Liver (tissue), 9 donors: ENCODE measurements around the gene GGA1. TPM values are rescaled to one million over a fixed set of nuclear protein-coding genes. Genes with fewer than 3 reads are reported as not detected.

Experiments used
- DNase-seq: peaks from one replicate; pipeline ENCODE4 v3.0.0-alpha.2; 2017; ENCODE audit warnings: low spot score
- H3K27ac ChIP-seq, 2 donors: one replicate each; pipeline ENCODE4 v1.7.0; 2013; ENCODE audit warnings: inconsistent platforms in 2 of 2, low read length in 2 of 2, control low read depth in 1 of 2, low read depth in 1 of 2, mild to moderate bottlenecking in 1 of 2
- H3K27me3 ChIP-seq, 4 donors: one replicate each; pipeline versions ENCODE4 v1.6.1 to v1.7.0; 2013; ENCODE audit warnings: low read length in 3 of 4, inconsistent platforms in 1 of 4, mild to moderate bottlenecking in 1 of 4, moderate library complexity in 1 of 4; ENCODE audit not compliant: control insufficient read depth in 4 of 4, insufficient read depth in 4 of 4
- H3K36me3 ChIP-seq, 4 donors: one replicate each; pipeline versions ENCODE4 v1.6.1 to v1.7.0; 2013; ENCODE audit warnings: low read length in 3 of 4, mild to moderate bottlenecking in 3 of 4, low read depth in 1 of 4, moderate library complexity in 1 of 4; ENCODE audit not compliant: control insufficient read depth in 4 of 4, insufficient read depth in 3 of 4
- H3K4me1 ChIP-seq, 4 donors: one replicate each; pipeline versions ENCODE4 v1.6.1 to v1.7.0; 2013; ENCODE audit warnings: low read length in 3 of 4, mild to moderate bottlenecking in 3 of 4, moderate library complexity in 1 of 4; ENCODE audit not compliant: control insufficient read depth in 4 of 4, insufficient read depth in 4 of 4
- H3K4me3 ChIP-seq, 3 donors: one replicate each; pipeline versions ENCODE4 v1.6.1 to v1.7.0; 2013; ENCODE audit warnings: low read length in 3 of 3, control low read depth in 1 of 3, low read depth in 1 of 3, mild to moderate bottlenecking in 1 of 3
- H3K9ac ChIP-seq, 2 donors: one replicate each; pipeline ENCODE4 v1.7.0; 2013; ENCODE audit warnings: low read length in 2 of 2, mild to moderate bottlenecking in 2 of 2, moderate library complexity in 2 of 2, control low read depth in 1 of 2, low read depth in 1 of 2
- H3K9me3 ChIP-seq, 4 donors: one replicate each; pipeline versions ENCODE4 v1.6.1 to v1.7.0; 2013; ENCODE audit warnings: low read length in 3 of 4; ENCODE audit not compliant: control insufficient read depth in 4 of 4
- ATF3 ChIP-seq: IDR thresholded peaks from 2 replicates; pipeline ENCODE4 v1.6.1; 2016; ENCODE audit warnings: antibody characterized with exemption
- CTCF ChIP-seq: fragments of 150-350 bp; IDR thresholded peaks from 2 replicates; pipeline ENCODE4 v1.5.1; 2017; ENCODE audit warnings: improper control_type of control experiment, low read depth, low read length; ENCODE audit not compliant: missing input control
- EGR1 ChIP-seq, 2 donors: IDR thresholded peaks; 2 replicates each; pipeline ENCODE4 v1.6.1; 2016 to 2018; ENCODE audit warnings: antibody characterized with exemption in 2 of 2, low read depth in 2 of 2
- FOXA1 ChIP-seq: IDR thresholded peaks from 2 replicates; pipeline ENCODE4 v1.6.1; 2016; ENCODE audit warnings: antibody characterized with exemption
- FOXA2 ChIP-seq: IDR thresholded peaks from 2 replicates; pipeline ENCODE4 v1.6.1; 2016; ENCODE audit warnings: antibody characterized with exemption
- GABPA ChIP-seq, 2 donors: IDR thresholded peaks in 1 of 2; conservative IDR thresholded peaks in 1 of 2; 2 replicates each; pipeline ENCODE4 v1.6.1; 2016; ENCODE audit warnings: antibody characterized with exemption in 2 of 2, mild to moderate bottlenecking in 1 of 2, moderate library complexity in 1 of 2
- HNF4A ChIP-seq, 2 donors: conservative IDR thresholded peaks; 2 replicates each; pipeline ENCODE4 v1.6.1; 2016; ENCODE audit warnings: antibody characterized with exemption in 2 of 2, mild to moderate bottlenecking in 2 of 2
- HNF4G ChIP-seq: IDR thresholded peaks from 2 replicates; pipeline ENCODE4 v1.6.1; 2016; ENCODE audit warnings: antibody characterized with exemption
- JUND ChIP-seq, 2 donors: IDR thresholded peaks; 2 replicates each; pipeline ENCODE4 v1.6.1; 2016; ENCODE audit warnings: antibody characterized with exemption in 2 of 2
- NR2F2 ChIP-seq: IDR thresholded peaks from 2 replicates; pipeline ENCODE4 v1.6.1; 2016; ENCODE audit warnings: antibody characterized with exemption
- RAD21 ChIP-seq, 2 donors: IDR thresholded peaks; 2 replicates each; pipeline ENCODE4 v1.6.1; 2016; ENCODE audit warnings: antibody characterized with exemption in 2 of 2, mild to moderate bottlenecking in 2 of 2
- RXRA ChIP-seq, 2 donors: IDR thresholded peaks; 2 replicates each; pipeline ENCODE4 v1.6.1; 2017 to 2018; ENCODE audit warnings: antibody characterized with exemption in 2 of 2, mild to moderate bottlenecking in 1 of 2
- SP1 ChIP-seq: IDR thresholded peaks from 2 replicates; pipeline ENCODE4 v1.6.1; 2018; ENCODE audit warnings: antibody characterized with exemption, mild to moderate bottlenecking
- TAF1 ChIP-seq: conservative IDR thresholded peaks from 2 replicates; pipeline ENCODE4 v1.6.1; 2016; ENCODE audit warnings: antibody characterized with exemption, mild to moderate bottlenecking
- YY1 ChIP-seq: IDR thresholded peaks from 2 replicates; pipeline ENCODE4 v1.6.1; 2016; ENCODE audit warnings: antibody characterized with exemption, mild to moderate bottlenecking
- ZBTB33 ChIP-seq: IDR thresholded peaks from 2 replicates; pipeline ENCODE4 v1.6.1; 2016; ENCODE audit warnings: antibody characterized with exemption
- WGBS: extraction: QIAGEN DNeasy Blood & Tissue Kit; methylation state at CpG from one replicate; pipeline ENCODE4 v1.1.7; 2013; 5-methylcytosine and 5-hydroxymethylcytosine counted together
- polyA plus RNA-seq, 2 donors: library from polyadenylated mRNA; stranded (reverse) in 1 of 2; unstranded in 1 of 2; fragments of 200-250 nt in 1 of 2; fragments of >200 nt in 1 of 2; fragmentation: Nextera tagmentation in 1 of 2; extraction: Ambion mirVana in 1 of 2; gene quantifications; one replicate each; pipeline versions ENCODE4 v1.2.1 to v1.2.3, GENCODE V29; 2013 to 2015
- total RNA-seq, 2 donors: library from RNA; depleted of rRNA; stranded (reverse); fragments of >200 nt; gene quantifications; one replicate each; pipeline ENCODE4 v1.2.3, GENCODE V29; 2014
- TF ChIP-seq, protein P1 (sequence below): IDR thresholded peaks from 2 replicates; pipeline ENCODE4 v1.6.1; 2016; ENCODE audit warnings: antibody characterized with exemption, mild to moderate bottlenecking
- TF ChIP-seq, protein P2 (sequence below): IDR thresholded peaks from 2 replicates; pipeline ENCODE4 v1.6.1; 2016; ENCODE audit warnings: antibody characterized with exemption
- donor health status: healthy.
- donor health status: healthy.
- donor health status: healthy.
- donor health status: healthy.
- donor health status: healthy.

Gene GGA1
- total and polyA plus RNA-seq, 4 donors = 15.1 to 26.4 (median 17.8) TPM

DNA sequence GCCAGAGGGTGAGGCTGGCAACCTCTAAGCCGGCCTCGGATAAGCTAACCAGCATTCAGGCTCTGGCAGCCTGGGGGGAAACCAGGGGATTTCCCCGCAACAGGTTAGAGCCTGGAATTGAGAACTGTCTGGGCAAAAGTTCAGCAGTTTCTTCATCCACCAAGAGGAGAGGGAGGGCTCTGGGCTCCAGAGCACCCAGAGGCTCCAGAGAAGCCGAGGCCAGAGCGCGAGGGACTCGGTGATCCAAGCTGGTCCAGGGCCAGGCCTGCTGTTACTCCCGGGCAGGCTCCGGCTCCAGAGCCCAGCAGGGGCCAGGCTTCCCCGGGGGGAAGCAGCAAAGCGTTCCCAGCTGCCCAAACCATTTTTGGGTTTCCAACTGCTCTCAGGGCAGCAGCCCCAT, 17.5 kb downstream of the GGA1 start:
- Histone ChIP-seq H3K9ac (peak overlapping the region in 1 of 2 donors; percentile 8), H3K36me3 (peaks cover 0 to 17% (median 7%) of the 10 kb centered on the region in 4 donors)
- peak in 1 of 2 donors; percentile 45 for TF ChIP-seq GABPA (IDR thresholded peaks at IDR 0.05 in 1 of 2, conservative IDR thresholded peaks at IDR 0.05 in 1 of 2)
- peak; percentile 85 to 92 for TF ChIP-seq HNF4A (conservative IDR thresholded peaks at IDR 0.05)
- TF ChIP-seq FOXA2 = no peak
- no peak for TF ChIP-seq YY1
- TF ChIP-seq NR2F2 = peak; percentile 26
- TF ChIP-seq, protein P1, sequence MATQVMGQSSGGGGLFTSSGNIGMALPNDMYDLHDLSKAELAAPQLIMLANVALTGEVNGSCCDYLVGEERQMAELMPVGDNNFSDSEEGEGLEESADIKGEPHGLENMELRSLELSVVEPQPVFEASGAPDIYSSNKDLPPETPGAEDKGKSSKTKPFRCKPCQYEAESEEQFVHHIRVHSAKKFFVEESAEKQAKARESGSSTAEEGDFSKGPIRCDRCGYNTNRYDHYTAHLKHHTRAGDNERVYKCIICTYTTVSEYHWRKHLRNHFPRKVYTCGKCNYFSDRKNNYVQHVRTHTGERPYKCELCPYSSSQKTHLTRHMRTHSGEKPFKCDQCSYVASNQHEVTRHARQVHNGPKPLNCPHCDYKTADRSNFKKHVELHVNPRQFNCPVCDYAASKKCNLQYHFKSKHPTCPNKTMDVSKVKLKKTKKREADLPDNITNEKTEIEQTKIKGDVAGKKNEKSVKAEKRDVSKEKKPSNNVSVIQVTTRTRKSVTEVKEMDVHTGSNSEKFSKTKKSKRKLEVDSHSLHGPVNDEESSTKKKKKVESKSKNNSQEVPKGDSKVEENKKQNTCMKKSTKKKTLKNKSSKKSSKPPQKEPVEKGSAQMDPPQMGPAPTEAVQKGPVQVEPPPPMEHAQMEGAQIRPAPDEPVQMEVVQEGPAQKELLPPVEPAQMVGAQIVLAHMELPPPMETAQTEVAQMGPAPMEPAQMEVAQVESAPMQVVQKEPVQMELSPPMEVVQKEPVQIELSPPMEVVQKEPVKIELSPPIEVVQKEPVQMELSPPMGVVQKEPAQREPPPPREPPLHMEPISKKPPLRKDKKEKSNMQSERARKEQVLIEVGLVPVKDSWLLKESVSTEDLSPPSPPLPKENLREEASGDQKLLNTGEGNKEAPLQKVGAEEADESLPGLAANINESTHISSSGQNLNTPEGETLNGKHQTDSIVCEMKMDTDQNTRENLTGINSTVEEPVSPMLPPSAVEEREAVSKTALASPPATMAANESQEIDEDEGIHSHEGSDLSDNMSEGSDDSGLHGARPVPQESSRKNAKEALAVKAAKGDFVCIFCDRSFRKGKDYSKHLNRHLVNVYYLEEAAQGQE = peak; percentile 60
- no peak for TF ChIP-seq CTCF
- peak; percentile 55 for TF ChIP-seq HNF4G
- peak; percentile 58 to 59 for TF ChIP-seq RAD21 (IDR thresholded peaks at IDR 0.05)
- TF ChIP-seq FOXA1 = no peak
- TF ChIP-seq ZBTB33 = no peak
- peak in 1 of 2 donors; percentile 68 for TF ChIP-seq JUND (IDR thresholded peaks at IDR 0.05)
- TF ChIP-seq TAF1 = no peak
- no peak for TF ChIP-seq ATF3
- TF ChIP-seq, protein P2, sequence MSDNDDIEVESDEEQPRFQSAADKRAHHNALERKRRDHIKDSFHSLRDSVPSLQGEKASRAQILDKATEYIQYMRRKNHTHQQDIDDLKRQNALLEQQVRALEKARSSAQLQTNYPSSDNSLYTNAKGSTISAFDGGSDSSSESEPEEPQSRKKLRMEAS = no peak
- peak; percentile 87 to 93 for TF ChIP-seq RXRA (IDR thresholded peaks at IDR 0.05)
- TF ChIP-seq EGR1 (IDR thresholded peaks at IDR 0.05; ENCODE audit: low read depth in 2 of 2) = no peak
- TF ChIP-seq SP1 = peak; percentile 98

More for the DNA sequence above, 17.5 kb downstream of the GGA1 start:
- Histone ChIP-seq H3K27ac (peak overlapping the region; percentile 78 to 85), H3K9me3 (no peaks in the 10 kb centered on the region), H3K4me3 (no peak overlapping the region), H3K4me1 (peaks cover 13 to 44% (median 38%) of the 10 kb centered on the region in 4 donors), H3K27me3 (no peaks in the 10 kb centered on the region)
- no peak for DNase-seq
- WGBS = 24% methylated on average over 11 of the region's 11 CpGs
